ENCODE data around the gene RAB1B. TPM values are rescaled to one million over a fixed set of nuclear protein-coding genes. Genes with fewer than 3 reads are reported as not detected.
A peak's percentile ranks its signal among the peaks of the same experiment; 100 is the strongest.
"Not testable (repeated sequence)": the region's sequence is repeated elsewhere in the genome, so short reads cannot be mapped to it uniquely, and the experiment has no call there.

The RAB1B gene
- total RNA-seq, 2 donors from 2014 or later = 72.8 to 89.1 TPM

- ATAC-seq (no peak), DNase-seq (no peak)
- H3K4me3 Mint-ChIP-seq = peak overlapping the region; percentile 39
- peak overlapping the region; percentile 34 for H3K27ac Mint-ChIP-seq
- peaks cover 28% of the 10 kb centered on the region for H3K4me1 Mint-ChIP-seq
- H3K27me3 Mint-ChIP-seq = peaks cover 14% of the 10 kb centered on the region
- H3K9me3 ChIP-seq (ENCODE audit: control insufficient read depth, low read length, poor library complexity, severe bottlenecking) = no peaks in the 10 kb centered on the region
- H3K36me3 Mint-ChIP-seq (ENCODE audit: low read depth) = no peaks in the 10 kb centered on the region
Measured at GRCh38 chr11:66293777-66294625, 25.6 kb downstream of the RAB1B start.

- Mint-ChIP-seq H3K4me1 (peaks cover 21% of the 10 kb centered on the region), H3K4me3 (peak overlapping the region; percentile 39), H3K27me3 (peaks cover 14% of the 10 kb centered on the region), H3K36me3 (ENCODE audit: low read depth) (no peaks in the 10 kb centered on the region), H3K27ac (peak overlapping the region; percentile 34)
- DNase-seq (no peak), ATAC-seq (no peak)
- H3K9me3 ChIP-seq (ENCODE audit: control insufficient read depth, low read length, poor library complexity, severe bottlenecking) = no peaks in the 10 kb centered on the region
Measured at GRCh38 chr11:66294626-66295620, 26.5 kb downstream of the RAB1B start.

GRCh38 chr11:66297610-66298009 lies 29.2 kb downstream of the RAB1B start:
- H3K27me3 Mint-ChIP-seq = peaks cover 11% of the 10 kb centered on the region
- ATAC-seq = no peak

GRCh38 chr11:66299186-66299585 lies 30.7 kb downstream of the RAB1B start:
- no peaks in the 10 kb centered on the region for H3K27me3 Mint-ChIP-seq
- H3K4me1 Mint-ChIP-seq = peaks cover 2% of the 10 kb centered on the region
- ATAC-seq = no peak
- no peak overlapping the region for H3K27ac Mint-ChIP-seq
- no peak for DNase-seq
- no peak overlapping the region for H3K4me3 Mint-ChIP-seq
- H3K9me3 ChIP-seq (ENCODE audit: control insufficient read depth, low read length, poor library complexity, severe bottlenecking) = no peaks in the 10 kb centered on the region
- no peaks in the 10 kb centered on the region for H3K36me3 Mint-ChIP-seq (ENCODE audit: low read depth)

More at GRCh38 chr11:66297610-66298009, 29.2 kb downstream of the RAB1B start:
- peaks cover 8% of the 10 kb centered on the region for H3K4me1 Mint-ChIP-seq
- no peak overlapping the region for H3K27ac Mint-ChIP-seq
- H3K4me3 Mint-ChIP-seq = no peak overlapping the region
- no peak for DNase-seq
- H3K9me3 ChIP-seq (ENCODE audit: control insufficient read depth, low read length, poor library complexity, severe bottlenecking) = no peaks in the 10 kb centered on the region
- no peaks in the 10 kb centered on the region for H3K36me3 Mint-ChIP-seq (ENCODE audit: low read depth)

- Mint-ChIP-seq H3K4me3 (no peak overlapping the region), H3K27me3 (peaks cover 6% of the 10 kb centered on the region), H3K4me1 (peaks cover 1% of the 10 kb centered on the region), H3K36me3 (ENCODE audit: low read depth) (no peaks in the 10 kb centered on the region), H3K27ac (no peak overlapping the region)
- no peak for DNase-seq
- H3K9me3 ChIP-seq (ENCODE audit: control insufficient read depth, low read length, poor library complexity, severe bottlenecking) = no peaks in the 10 kb centered on the region
- no peak for ATAC-seq
Measured at GRCh38 chr11:66302656-66303055, 34.2 kb downstream of the RAB1B start.

GRCh38 chr11:66309475-66309874 lies 41.0 kb downstream of the RAB1B start:
- no peak overlapping the region for H3K27ac Mint-ChIP-seq
- no peak for DNase-seq
- no peaks in the 10 kb centered on the region for H3K9me3 ChIP-seq (ENCODE audit: control insufficient read depth, low read length, poor library complexity, severe bottlenecking)
- no peak for ATAC-seq
- peaks cover 13% of the 10 kb centered on the region for H3K4me1 Mint-ChIP-seq
- no peak overlapping the region for H3K4me3 Mint-ChIP-seq
- H3K27me3 Mint-ChIP-seq = peaks cover 7% of the 10 kb centered on the region
- H3K36me3 Mint-ChIP-seq (ENCODE audit: low read depth) = no peaks in the 10 kb centered on the region

- H3K9me3 ChIP-seq (ENCODE audit: control insufficient read depth, low read length, poor library complexity, severe bottlenecking) = no peaks in the 10 kb centered on the region
- peaks cover 7% of the 10 kb centered on the region for H3K27me3 Mint-ChIP-seq
- no peak overlapping the region for H3K4me3 Mint-ChIP-seq
- peaks cover 15% of the 10 kb centered on the region for H3K4me1 Mint-ChIP-seq
- ATAC-seq = no peak
- no peak for DNase-seq
- no peak overlapping the region for H3K27ac Mint-ChIP-seq
- H3K36me3 Mint-ChIP-seq (ENCODE audit: low read depth) = no peaks in the 10 kb centered on the region
Measured at GRCh38 chr11:66310324-66310723, 41.9 kb downstream of the RAB1B start.

GRCh38 chr11:66310803-66311440 lies 42.5 kb downstream of the RAB1B start:
- Mint-ChIP-seq H3K4me1 (peaks cover 17% of the 10 kb centered on the region), H3K27ac (peak overlapping the region; percentile 88)
- not testable (repeated sequence) for H3K36me3 Mint-ChIP-seq (ENCODE audit: low read depth); H3K4me3 Mint-ChIP-seq; DNase-seq; ATAC-seq; H3K9me3 ChIP-seq (ENCODE audit: control insufficient read depth, low read length, poor library complexity, severe bottlenecking); H3K27me3 Mint-ChIP-seq

GRCh38 chr11:66311470-66311964 lies 43.1 kb downstream of the RAB1B start:
- peak; percentile 42 for ATAC-seq
- H3K27me3 Mint-ChIP-seq = peaks cover 7% of the 10 kb centered on the region
- peak overlapping the region; percentile 95 for H3K4me3 Mint-ChIP-seq
- H3K36me3 Mint-ChIP-seq (ENCODE audit: low read depth) = no peaks in the 10 kb centered on the region
- H3K9me3 ChIP-seq (ENCODE audit: control insufficient read depth, low read length, poor library complexity, severe bottlenecking) = no peaks in the 10 kb centered on the region
- peaks cover 17% of the 10 kb centered on the region for H3K4me1 Mint-ChIP-seq
- DNase-seq = no peak
- H3K27ac Mint-ChIP-seq = peak overlapping the region; percentile 88

GRCh38 chr11:66311965-66312548 lies 43.6 kb downstream of the RAB1B start:
- Mint-ChIP-seq H3K36me3 (ENCODE audit: low read depth) (no peaks in the 10 kb centered on the region), H3K27ac (peak overlapping the region; percentile 88), H3K4me3 (peak overlapping the region; percentile 95), H3K27me3 (peaks cover 7% of the 10 kb centered on the region), H3K4me1 (peaks cover 17% of the 10 kb centered on the region)
- no peaks in the 10 kb centered on the region for H3K9me3 ChIP-seq (ENCODE audit: control insufficient read depth, low read length, poor library complexity, severe bottlenecking)
- peak; percentile 80 for ATAC-seq
- DNase-seq = peak; percentile 88 to 97 (median 95)

GRCh38 chr11:66312549-66313320 lies 44.3 kb downstream of the RAB1B start:
- no peaks in the 10 kb centered on the region for H3K27me3 Mint-ChIP-seq
- H3K9me3 ChIP-seq (ENCODE audit: control insufficient read depth, low read length, poor library complexity, severe bottlenecking) = no peaks in the 10 kb centered on the region
- peak; percentile 72 for ATAC-seq

More at GRCh38 chr11:66312549-66313320, 44.3 kb downstream of the RAB1B start:
- Mint-ChIP-seq H3K27ac (peak overlapping the region; percentile 88), H3K4me1 (peaks cover 15% of the 10 kb centered on the region), H3K36me3 (ENCODE audit: low read depth) (no peaks in the 10 kb centered on the region), H3K4me3 (peak overlapping the region; percentile 95)
- peak; percentile 98 for DNase-seq

Data from T-helper 17 cell (primary cell).